ENCODE measurements around the gene ZNF92. TPM values are rescaled to one million over a fixed set of nuclear protein-coding genes. Genes with fewer than 3 reads are reported as not detected.

Gene ZNF92
- total and polyA plus RNA-seq, 2 of the 4 experiments (the other 2 are of a cell fraction) = 2.4 to 6.1 TPM

DNA sequence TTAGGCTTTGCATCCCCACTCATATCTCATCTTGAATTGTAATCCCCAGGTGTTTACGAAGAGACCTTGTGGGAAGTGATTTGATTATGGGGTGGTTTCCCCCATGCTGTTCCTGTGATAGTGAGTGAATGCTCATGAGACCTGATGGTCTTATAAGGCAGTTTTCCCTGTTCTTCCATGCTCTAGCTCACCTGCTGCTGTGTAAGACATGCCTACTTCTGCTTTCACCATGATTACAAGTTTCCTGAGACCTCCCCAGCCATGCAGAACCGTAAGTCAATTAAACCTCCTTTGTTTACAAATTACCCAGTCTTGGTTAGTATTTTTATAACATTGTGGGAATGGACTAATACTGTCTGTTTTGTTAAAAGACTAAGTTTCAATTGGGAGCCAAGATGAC is 35.3 kb upstream of the ZNF92 start:
- Histone ChIP-seq H3K4me3 (ENCODE audit: insufficient read depth, low read depth, low read length) (no peak overlapping the region), H3K4ac (ENCODE audit: low read depth, low read length) (no peak overlapping the region)
- no TSS peak for BruUV-seq (replicated peaks)

More for the DNA sequence above, 35.3 kb upstream of the ZNF92 start:
- dilution Hi-C loops (cut with HindIII; ENCODE audit: low sequenced_read_pairs, unreplicated experiment) = no loop called here
- Histone ChIP-seq H3K9ac (ENCODE audit: low read depth, low read length) (no peak overlapping the region), H3K36me3 (ENCODE audit: control insufficient read depth, insufficient read depth, low read length) (no peaks in the 10 kb centered on the region), H4K20me1 (ENCODE audit: insufficient read depth, low read length) (no peaks in the 10 kb centered on the region), H2AK5ac (ENCODE audit: low read depth, low read length) (no peak overlapping the region), H3K14ac (replicated peaks; ENCODE audit: low read depth, low read length) (no peak overlapping the region), H2BK120ac (ENCODE audit: low read depth, low read length) (no peak overlapping the region), H3K27ac (ENCODE audit: insufficient read depth, low read length) (no peak overlapping the region), H2AFZ (replicated peaks; ENCODE audit: low read length, poor library complexity) (no peak overlapping the region), H3K9me3 (ENCODE audit: control insufficient read depth, insufficient read depth, low read length) (no peaks in the 10 kb centered on the region), H4K8ac (ENCODE audit: low read depth in 2 of 2, low read length in 2 of 2) (no peak overlapping the region), H2BK15ac (ENCODE audit: low read depth, low read length) (no peak overlapping the region), H2AK9ac (replicated peaks; ENCODE audit: low read depth, low read length, poor library complexity) (no peak overlapping the region), H4K5ac (ENCODE audit: low read depth, low read length) (no peak overlapping the region), H2BK5ac (ENCODE audit: low read depth, low read length, poor library complexity, severe bottlenecking) (no peak overlapping the region), H2BK20ac (ENCODE audit: low read depth, low read length) (no peak overlapping the region), H3K4me1 (ENCODE audit: control insufficient read depth, insufficient read depth, low read length) (no peaks in the 10 kb centered on the region), H3K23ac (ENCODE audit: low read depth, low read length) (no peak overlapping the region), H3K27me3 (ENCODE audit: control insufficient read depth, insufficient read depth, low read length) (no peaks in the 10 kb centered on the region), H3K18ac (ENCODE audit: low read depth, low read length) (no peak overlapping the region), H4K91ac (ENCODE audit: insufficient read depth, low read depth, low read length) (no peak overlapping the region), H3K79me1 (ENCODE audit: low read depth in 1 of 2, low read length in 2 of 2) (no peaks in the 10 kb centered on the region), H3K56ac (ENCODE audit: extremely low read depth, insufficient read depth, low read length) (no peak overlapping the region), H3K9me1 (ENCODE audit: insufficient read depth, low read length) (no peaks in the 10 kb centered on the region), H3K4me2 (ENCODE audit: low read depth, low read length) (no peak overlapping the region)
- DNase-seq = no peak
- intact Hi-C loops (cut with micrococcal nuclease) = no loop called here
- POLR2A ChIA-PET (ENCODE audit: unreplicated experiment) = no interaction called here
- in situ Hi-C loops (cut with MboI; ENCODE audit: low sequenced_read_pairs) = no loop called here
- CTCF ChIA-PET = no interaction called here
- no peak for ATAC-seq (ENCODE audit: low read depth)
- WGBS, 2 experiments (ENCODE audit: extremely low coverage in 2 of 2, insufficient read length in 1 of 2) = no CpG with 5 or more reads among the region's 2 CpGs
- no peak for TF ChIP-seq BHLHE40 (IDR thresholded peaks at IDR 0.05; ENCODE audit: low read depth, low read length)
- no peak for TF ChIP-seq RAD21 (IDR thresholded peaks at IDR 0.05; ENCODE audit: low read length)
- TF ChIP-seq MAFK (IDR thresholded peaks at IDR 0.05; ENCODE audit: low read depth, low read length) = no peak
- no peak for TF ChIP-seq MAZ (IDR thresholded peaks at IDR 0.05; ENCODE audit: borderline replicate concordance, low read depth, low read length)
- no peak for TF ChIP-seq RFX5 (IDR thresholded peaks at IDR 0.05; ENCODE audit: low read depth, low read length)
- TF ChIP-seq MXI1 (IDR thresholded peaks at IDR 0.05; ENCODE audit: borderline replicate concordance, low read depth, low read length) = no peak

All from IMR-90 (cell line).